ENCODE data around the gene REEP1.

Gene REEP1

GRCh38 chr2:86241611-86242010, 95.8 kb downstream of the REEP1 start:
- TF ChIP-seq YY1 (IDR thresholded peaks at IDR 0.05; ENCODE audit: insufficient read depth, insufficient read length) (no peak), SUZ12 (IDR thresholded peaks at IDR 0.05; ENCODE audit: extremely low read depth, insufficient read depth, insufficient read length) (no peak), ZNF274 (IDR thresholded peaks at IDR 0.05; ENCODE audit: low read depth, low read length) (no peak)
- no peak for DNase-seq (ENCODE audit: low read depth, low spot score)
- Histone ChIP-seq H3K9ac (ENCODE audit: insufficient read length, low read depth) (no peak overlapping the region), H3K27me3 (ENCODE audit: insufficient read depth, insufficient read length) (no peaks in the 10 kb centered on the region), H3K4me1 (ENCODE audit: insufficient read depth, insufficient read length) (no peaks in the 10 kb centered on the region), H3K4me3 (ENCODE audit: insufficient read length, low read depth) (no peak overlapping the region), H3K9me3 (ENCODE audit: insufficient read depth, low read length) (no peaks in the 10 kb centered on the region), H3K36me3 (ENCODE audit: insufficient read depth, insufficient read length, low read length) (no peaks in the 10 kb centered on the region)

GRCh38 chr2:86240251-86240650, 97.2 kb downstream of the REEP1 start:
- H3K27me3 ChIP-seq (ENCODE audit: insufficient read depth, insufficient read length), result no peaks in the 10 kb centered on the region
- no peaks in the 10 kb centered on the region for H3K4me1 ChIP-seq (ENCODE audit: insufficient read depth, insufficient read length)

GRCh38 chr2:86239745-86240144, 97.7 kb downstream of the REEP1 start:
- TF ChIP-seq SUZ12 (IDR thresholded peaks at IDR 0.05; ENCODE audit: extremely low read depth, insufficient read depth, insufficient read length) (no peak), ZNF274 (IDR thresholded peaks at IDR 0.05; ENCODE audit: low read depth, low read length) (no peak), YY1 (IDR thresholded peaks at IDR 0.05; ENCODE audit: insufficient read depth, insufficient read length) (no peak)
- Histone ChIP-seq H3K9ac (ENCODE audit: insufficient read length, low read depth) (no peak overlapping the region), H3K9me3 (ENCODE audit: insufficient read depth, low read length) (no peaks in the 10 kb centered on the region), H3K4me3 (ENCODE audit: insufficient read length, low read depth) (no peak overlapping the region), H3K36me3 (ENCODE audit: insufficient read depth, insufficient read length, low read length) (no peaks in the 10 kb centered on the region), H3K4me1 (ENCODE audit: insufficient read depth, insufficient read length) (no peaks in the 10 kb centered on the region), H3K27me3 (ENCODE audit: insufficient read depth, insufficient read length) (no peaks in the 10 kb centered on the region)
- no peak for DNase-seq (ENCODE audit: low read depth, low spot score)

More at GRCh38 chr2:86240251-86240650, 97.2 kb downstream of the REEP1 start:
- no peaks in the 10 kb centered on the region for H3K36me3 ChIP-seq (ENCODE audit: insufficient read depth, insufficient read length, low read length)
- no peak overlapping the region for H3K4me3 ChIP-seq (ENCODE audit: insufficient read length, low read depth)
- TF ChIP-seq YY1 (IDR thresholded peaks at IDR 0.05; ENCODE audit: insufficient read depth, insufficient read length) (no peak), ZNF274 (IDR thresholded peaks at IDR 0.05; ENCODE audit: low read depth, low read length) (no peak), SUZ12 (IDR thresholded peaks at IDR 0.05; ENCODE audit: extremely low read depth, insufficient read depth, insufficient read length) (no peak)
- H3K9ac ChIP-seq (ENCODE audit: insufficient read length, low read depth), result no peak overlapping the region
- H3K9me3 ChIP-seq (ENCODE audit: insufficient read depth, low read length), result no peaks in the 10 kb centered on the region
- DNase-seq (ENCODE audit: low read depth, low spot score), result no peak

GRCh38 chr2:86239326-86239725, 98.1 kb downstream of the REEP1 start:
- no peaks in the 10 kb centered on the region for H3K27me3 ChIP-seq (ENCODE audit: insufficient read depth, insufficient read length)
- TF ChIP-seq ZNF274 (IDR thresholded peaks at IDR 0.05; ENCODE audit: low read depth, low read length) (no peak), YY1 (IDR thresholded peaks at IDR 0.05; ENCODE audit: insufficient read depth, insufficient read length) (no peak), SUZ12 (IDR thresholded peaks at IDR 0.05; ENCODE audit: extremely low read depth, insufficient read depth, insufficient read length) (no peak)
- H3K4me3 ChIP-seq (ENCODE audit: insufficient read length, low read depth), result no peak overlapping the region
- no peak overlapping the region for H3K9ac ChIP-seq (ENCODE audit: insufficient read length, low read depth)
- DNase-seq (ENCODE audit: low read depth, low spot score), result no peak
- no peaks in the 10 kb centered on the region for H3K4me1 ChIP-seq (ENCODE audit: insufficient read depth, insufficient read length)
- H3K36me3 ChIP-seq (ENCODE audit: insufficient read depth, insufficient read length, low read length), result no peaks in the 10 kb centered on the region
- no peaks in the 10 kb centered on the region for H3K9me3 ChIP-seq (ENCODE audit: insufficient read depth, low read length)

DNA sequence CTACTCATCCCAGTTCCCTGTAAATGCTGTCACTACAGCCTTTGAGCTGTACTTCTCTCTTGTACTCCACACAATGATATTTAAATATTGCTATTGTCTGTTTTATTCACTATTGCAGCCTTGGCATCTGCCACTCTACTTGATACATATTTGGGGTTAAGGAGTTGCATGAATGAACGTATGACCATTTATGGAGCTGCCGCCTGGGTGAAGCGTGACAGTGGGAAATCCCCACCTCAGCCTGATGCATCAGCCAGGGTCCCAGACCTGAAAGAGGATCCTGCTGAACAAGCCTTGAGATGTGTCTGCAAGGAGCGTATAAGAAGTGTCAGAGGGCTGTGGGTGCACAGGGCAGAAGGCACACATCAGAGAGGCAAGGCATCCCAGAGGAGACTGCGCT, 99.1 kb downstream of the REEP1 start:
- peaks cover 2% of the 10 kb centered on the region for H3K4me1 ChIP-seq (ENCODE audit: insufficient read depth, insufficient read length)
- H3K9me3 ChIP-seq (ENCODE audit: insufficient read depth, low read length), result no peaks in the 10 kb centered on the region
- no peak overlapping the region for H3K4me3 ChIP-seq (ENCODE audit: insufficient read length, low read depth)
- TF ChIP-seq SUZ12 (IDR thresholded peaks at IDR 0.05; ENCODE audit: extremely low read depth, insufficient read depth, insufficient read length), result no peak
- no peaks in the 10 kb centered on the region for H3K27me3 ChIP-seq (ENCODE audit: insufficient read depth, insufficient read length)
- no peaks in the 10 kb centered on the region for H3K36me3 ChIP-seq (ENCODE audit: insufficient read depth, insufficient read length, low read length)
- no peak for DNase-seq (ENCODE audit: low read depth, low spot score)
- no peak overlapping the region for H3K9ac ChIP-seq (ENCODE audit: insufficient read length, low read depth)

- Histone ChIP-seq H3K4me1 (ENCODE audit: insufficient read depth, insufficient read length) (peaks cover 4% of the 10 kb centered on the region), H3K4me3 (ENCODE audit: insufficient read length, low read depth) (no peak overlapping the region), H3K27me3 (ENCODE audit: insufficient read depth, insufficient read length) (no peaks in the 10 kb centered on the region), H3K9ac (ENCODE audit: insufficient read length, low read depth) (no peak overlapping the region), H3K36me3 (ENCODE audit: insufficient read depth, insufficient read length, low read length) (no peaks in the 10 kb centered on the region), H3K9me3 (ENCODE audit: insufficient read depth, low read length) (no peaks in the 10 kb centered on the region)
- no peak for DNase-seq (ENCODE audit: low read depth, low spot score)
- no peak for TF ChIP-seq ZNF274 (IDR thresholded peaks at IDR 0.05; ENCODE audit: low read depth, low read length)
- TF ChIP-seq SUZ12 (IDR thresholded peaks at IDR 0.05; ENCODE audit: extremely low read depth, insufficient read depth, insufficient read length), result no peak
- no peak for TF ChIP-seq YY1 (IDR thresholded peaks at IDR 0.05; ENCODE audit: insufficient read depth, insufficient read length)
These were observed 100.3 kb downstream of the REEP1 start for GRCh38 chr2:86237172-86237571.

DNA sequence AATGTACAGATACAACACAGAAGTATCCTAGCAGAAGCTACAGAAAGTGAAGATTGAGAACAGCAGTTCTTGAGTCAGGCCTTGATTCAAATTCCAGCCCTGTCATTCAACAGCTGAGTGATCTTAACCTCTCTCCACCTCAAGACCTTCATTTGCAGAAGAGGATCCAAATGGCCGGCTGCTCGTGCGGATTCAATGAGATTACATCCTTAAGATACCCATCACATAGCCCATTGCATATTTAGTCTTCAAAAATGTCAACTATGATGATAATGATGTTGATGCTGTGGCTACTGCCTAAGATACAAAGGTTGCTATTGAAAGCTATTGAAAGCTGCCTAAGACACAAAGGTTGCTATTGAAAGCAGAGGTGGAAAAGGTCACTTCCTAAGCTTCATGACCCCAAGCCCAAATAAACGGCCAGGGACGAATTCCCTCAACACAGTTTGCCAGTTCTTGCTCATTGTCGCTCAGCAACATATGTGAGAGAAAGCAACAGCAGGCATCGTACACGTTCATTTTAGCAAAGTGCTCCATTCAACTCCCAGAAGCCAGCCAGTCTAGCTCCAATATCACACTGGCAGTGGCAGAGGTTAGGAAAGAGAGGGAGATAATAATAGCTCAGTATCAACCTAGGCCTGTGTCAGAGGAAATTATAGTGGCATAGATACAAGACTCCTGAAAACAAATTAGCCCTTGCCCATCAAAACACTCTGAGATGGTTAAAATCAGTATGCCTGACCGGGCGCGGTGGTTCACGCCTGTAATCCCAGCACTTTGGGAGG, 102.0 kb downstream of the REEP1 start:
- Histone ChIP-seq H3K27me3 (ENCODE audit: insufficient read depth, insufficient read length) (no peaks in the 10 kb centered on the region), H3K36me3 (ENCODE audit: insufficient read depth, insufficient read length, low read length) (no peaks in the 10 kb centered on the region), H3K4me3 (ENCODE audit: insufficient read length, low read depth) (no peak overlapping the region), H3K9ac (ENCODE audit: insufficient read length, low read depth) (no peak overlapping the region), H3K9me3 (ENCODE audit: insufficient read depth, low read length) (no peaks in the 10 kb centered on the region), H3K4me1 (ENCODE audit: insufficient read depth, insufficient read length) (peaks cover 10% of the 10 kb centered on the region)
- no peak for TF ChIP-seq YY1 (IDR thresholded peaks at IDR 0.05; ENCODE audit: insufficient read depth, insufficient read length)
- no peak for TF ChIP-seq ZNF274 (IDR thresholded peaks at IDR 0.05; ENCODE audit: low read depth, low read length)
- TF ChIP-seq SUZ12 (IDR thresholded peaks at IDR 0.05; ENCODE audit: extremely low read depth, insufficient read depth, insufficient read length), result no peak
- no peak for DNase-seq (ENCODE audit: low read depth, low spot score)
